Measurements from ENCODE around the gene KLHL40.

The KLHL40 gene

DNA sequence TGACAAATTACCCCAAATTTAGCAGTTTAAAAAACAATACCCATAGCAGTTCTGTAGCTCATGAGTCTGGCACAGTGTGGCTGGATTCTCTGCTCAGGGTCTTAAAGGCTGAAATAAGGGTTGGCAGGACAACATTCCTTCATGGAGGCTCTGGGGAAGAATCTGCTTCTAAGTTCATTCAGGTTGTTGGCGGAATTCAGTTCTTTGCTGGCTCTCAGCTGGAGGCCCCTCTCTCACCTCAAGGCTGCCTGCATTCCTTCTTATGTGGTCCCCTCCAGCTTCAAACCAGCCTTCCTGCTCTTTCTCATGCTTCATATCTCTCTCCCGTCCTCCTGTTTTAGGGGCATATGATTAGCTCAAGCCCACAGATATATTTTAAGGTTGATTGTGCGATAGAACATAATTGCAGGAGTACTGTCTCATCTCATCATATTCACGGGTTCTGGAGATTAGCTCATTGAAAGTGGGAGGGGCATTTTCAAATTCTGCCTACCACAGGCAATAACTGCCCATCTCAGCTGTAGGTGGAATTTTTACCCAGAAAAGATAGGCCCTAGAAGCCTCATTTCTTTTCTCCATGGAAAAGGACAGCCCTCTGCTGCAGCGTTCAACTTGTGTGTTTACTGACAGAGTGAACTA, 37.4 kb upstream of the KLHL40 start:
- DNase-seq (ENCODE audit: extremely low spot score) = no peak
- CTCF ChIA-PET = interaction anchor here (0.6 to 1.0 kb wide), 2 partner anchors 35 to 54 kb away, joined by 3 read pairs; no protein-coding TSS in a partner anchor
- POLR2A ChIA-PET = no interaction called here
- TF ChIP-seq SUZ12 (IDR thresholded peaks at IDR 0.05) (no peak), CTBP1 (IDR thresholded peaks at IDR 0.05; ENCODE audit: borderline replicate concordance) (no peak), L3MBTL2 (conservative IDR thresholded peaks at IDR 0.05) (no peak), BHLHE40 (IDR thresholded peaks at IDR 0.05; ENCODE audit: borderline replicate concordance) (no peak), FOXA1 (IDR thresholded peaks at IDR 0.05) (no peak), TARDBP (IDR thresholded peaks at IDR 0.05) (no peak)
- TF ChIP-seq, protein P1, sequence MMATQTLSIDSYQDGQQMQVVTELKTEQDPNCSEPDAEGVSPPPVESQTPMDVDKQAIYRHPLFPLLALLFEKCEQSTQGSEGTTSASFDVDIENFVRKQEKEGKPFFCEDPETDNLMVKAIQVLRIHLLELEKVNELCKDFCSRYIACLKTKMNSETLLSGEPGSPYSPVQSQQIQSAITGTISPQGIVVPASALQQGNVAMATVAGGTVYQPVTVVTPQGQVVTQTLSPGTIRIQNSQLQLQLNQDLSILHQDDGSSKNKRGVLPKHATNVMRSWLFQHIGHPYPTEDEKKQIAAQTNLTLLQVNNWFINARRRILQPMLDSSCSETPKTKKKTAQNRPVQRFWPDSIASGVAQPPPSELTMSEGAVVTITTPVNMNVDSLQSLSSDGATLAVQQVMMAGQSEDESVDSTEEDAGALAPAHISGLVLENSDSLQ (IDR thresholded peaks at IDR 0.05) = no peak

DNA sequence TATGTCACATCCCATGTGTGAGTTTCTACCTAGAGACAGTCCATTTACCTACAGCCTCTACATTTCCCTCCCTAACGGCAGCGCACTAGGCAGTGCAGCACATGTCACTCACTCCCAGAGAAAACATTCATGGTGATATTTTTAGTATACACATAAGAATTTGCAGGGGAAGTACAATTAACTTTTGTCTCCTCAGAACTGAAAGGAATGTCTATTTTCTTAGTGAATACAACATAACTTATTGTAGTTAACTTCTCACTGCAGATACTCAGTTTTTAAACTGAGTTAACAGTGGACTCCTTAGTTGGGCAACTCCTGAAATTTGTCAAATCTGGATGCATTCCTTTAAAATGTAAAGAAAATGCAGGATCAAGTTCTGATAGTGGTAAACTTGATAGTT, 36.3 kb upstream of the KLHL40 start:
- no peak for DNase-seq (ENCODE audit: extremely low spot score)
- TF ChIP-seq BHLHE40 (IDR thresholded peaks at IDR 0.05; ENCODE audit: borderline replicate concordance) (no peak), FOXK2 (IDR thresholded peaks at IDR 0.05) (no peak), HDGF (IDR thresholded peaks at IDR 0.05; ENCODE audit: borderline replicate concordance) (no peak), ZNF384 (IDR thresholded peaks at IDR 0.05) (no peak), FOXA1 (IDR thresholded peaks at IDR 0.05) (no peak), SP1 (IDR thresholded peaks at IDR 0.05) (no peak), SUZ12 (IDR thresholded peaks at IDR 0.05) (no peak), FOXM1 (IDR thresholded peaks at IDR 0.05; ENCODE audit: borderline replicate concordance) (no peak), CTBP1 (IDR thresholded peaks at IDR 0.05; ENCODE audit: borderline replicate concordance) (no peak), LEF1 (IDR thresholded peaks at IDR 0.05; ENCODE audit: borderline replicate concordance) (no peak), L3MBTL2 (conservative IDR thresholded peaks at IDR 0.05) (no peak), ARNT (IDR thresholded peaks at IDR 0.05) (no peak), ELF4 (IDR thresholded peaks at IDR 0.05) (no peak), TARDBP (IDR thresholded peaks at IDR 0.05) (no peak), NFRKB (IDR thresholded peaks at IDR 0.05) (no peak)
- TF ChIP-seq, protein P1 (IDR thresholded peaks at IDR 0.05) = no peak
- CTCF ChIA-PET = interaction anchor here (1.0 kb wide), 1 partner anchor 36 kb away, joined by 3 read pairs; no protein-coding TSS in a partner anchor
- POLR2A ChIA-PET = no interaction called here

DNA sequence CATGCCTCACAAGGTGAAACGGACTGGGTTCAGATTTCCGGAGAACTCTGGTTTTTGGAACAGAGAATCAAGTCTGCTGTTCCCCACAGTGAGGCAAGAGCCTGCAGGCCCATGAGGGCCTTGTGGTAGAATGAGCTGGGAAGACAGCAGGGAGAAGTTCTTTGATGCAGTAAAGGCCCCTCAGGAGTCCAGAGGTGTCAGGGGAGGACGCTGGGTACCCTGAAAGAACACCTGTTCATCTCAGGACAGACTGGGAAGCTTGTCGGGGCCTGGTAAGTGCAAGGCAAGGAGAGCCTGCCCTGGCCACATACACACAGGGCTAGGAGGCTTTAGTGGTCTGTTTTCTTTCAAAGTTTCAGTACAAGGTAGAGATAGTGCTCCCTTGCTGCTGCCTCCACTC, 35.6 kb upstream of the KLHL40 start:
- POLR2A ChIA-PET = interaction anchor here (0.7 to 1.4 kb wide), 2 partner anchors 49 to 181 kb away, joined by 3 to 5 read pairs; partner anchors contain the start of gene NKTR
- CTCF ChIA-PET = no interaction called here
- DNase-seq (ENCODE audit: extremely low spot score) = no peak
- TF ChIP-seq ELF4 (IDR thresholded peaks at IDR 0.05) (no peak), FOXA1 (IDR thresholded peaks at IDR 0.05) (no peak), LEF1 (IDR thresholded peaks at IDR 0.05; ENCODE audit: borderline replicate concordance) (no peak), ZNF384 (IDR thresholded peaks at IDR 0.05) (no peak), NFRKB (IDR thresholded peaks at IDR 0.05) (no peak), FOXM1 (IDR thresholded peaks at IDR 0.05; ENCODE audit: borderline replicate concordance) (no peak), L3MBTL2 (conservative IDR thresholded peaks at IDR 0.05) (no peak), SUZ12 (IDR thresholded peaks at IDR 0.05) (no peak), ARNT (IDR thresholded peaks at IDR 0.05) (no peak), BHLHE40 (IDR thresholded peaks at IDR 0.05; ENCODE audit: borderline replicate concordance) (no peak), FOXK2 (IDR thresholded peaks at IDR 0.05) (no peak), CTBP1 (IDR thresholded peaks at IDR 0.05; ENCODE audit: borderline replicate concordance) (no peak), HDGF (IDR thresholded peaks at IDR 0.05; ENCODE audit: borderline replicate concordance) (no peak), TARDBP (IDR thresholded peaks at IDR 0.05) (no peak), SP1 (IDR thresholded peaks at IDR 0.05) (no peak)
- TF ChIP-seq, protein P1 (IDR thresholded peaks at IDR 0.05) = no peak

DNA sequence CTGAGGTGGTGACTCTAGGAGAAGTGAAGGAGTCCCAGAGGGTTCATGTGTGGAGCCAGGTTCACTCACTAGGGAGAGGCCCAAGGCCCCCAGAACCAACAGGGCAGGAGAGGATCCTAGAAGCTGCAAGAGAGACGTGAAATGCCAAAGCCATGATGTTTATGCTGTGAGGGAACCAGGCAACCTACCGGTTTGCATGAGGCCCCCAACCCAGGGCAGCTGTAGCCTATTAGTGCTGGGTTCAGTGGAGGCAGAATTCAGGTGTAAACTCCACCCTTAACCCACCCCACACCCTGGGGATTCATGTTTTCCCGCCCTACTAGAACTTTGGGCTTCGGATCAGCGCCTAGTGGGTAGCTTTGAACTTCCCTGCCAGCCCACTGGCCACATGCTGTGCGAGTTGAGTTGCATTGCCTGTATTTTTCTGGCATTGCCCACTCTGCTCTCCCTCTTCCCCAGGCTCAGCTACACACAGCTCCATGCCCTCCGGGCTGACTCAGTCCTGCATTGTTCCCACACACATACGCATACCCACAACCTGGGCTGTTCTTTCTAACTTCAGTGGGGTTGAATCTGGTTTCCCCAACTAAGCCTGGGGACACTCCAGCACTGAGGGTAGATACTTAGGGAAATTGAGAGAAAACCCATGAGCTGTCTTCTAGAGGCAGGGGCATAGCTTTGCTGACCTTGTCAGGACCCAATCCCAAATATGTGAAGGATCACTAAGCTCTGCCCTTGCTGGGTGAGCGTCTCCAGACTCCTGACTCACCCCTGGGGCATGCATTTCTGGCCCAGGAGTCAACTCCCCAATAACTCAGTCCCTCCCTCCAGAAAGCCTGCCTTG, 33.9 kb upstream of the KLHL40 start:
- no peak for DNase-seq (ENCODE audit: extremely low spot score)
- ChIA-PET POLR2A (interaction anchor here (0.9 to 3.5 kb wide), 2 partner anchors 51 to 61 kb away, joined by 3 to 13 read pairs; partner anchors contain the start of genes NKTR and SS18L2), CTCF (interaction anchor here (0.6 to 1.2 kb wide), 2 partner anchors 179 to 213 kb away, joined by 4 to 6 read pairs; no protein-coding TSS in a partner anchor)
- TF ChIP-seq ELF4 (IDR thresholded peaks at IDR 0.05) (no peak), FOXA1 (IDR thresholded peaks at IDR 0.05) (no peak), ZNF384 (IDR thresholded peaks at IDR 0.05) (no peak), SUZ12 (IDR thresholded peaks at IDR 0.05) (no peak), SP1 (IDR thresholded peaks at IDR 0.05) (no peak), L3MBTL2 (conservative IDR thresholded peaks at IDR 0.05) (no peak), FOXK2 (IDR thresholded peaks at IDR 0.05) (no peak), CTBP1 (IDR thresholded peaks at IDR 0.05; ENCODE audit: borderline replicate concordance) (no peak), ARNT (IDR thresholded peaks at IDR 0.05) (no peak), HDGF (IDR thresholded peaks at IDR 0.05; ENCODE audit: borderline replicate concordance) (no peak), BHLHE40 (IDR thresholded peaks at IDR 0.05; ENCODE audit: borderline replicate concordance) (no peak), FOXM1 (IDR thresholded peaks at IDR 0.05; ENCODE audit: borderline replicate concordance) (no peak)
- TF ChIP-seq, protein P1 (IDR thresholded peaks at IDR 0.05) = no peak
